Upper lobe of left lung (tissue), 6 donors: ENCODE data around the gene DNAH8. TPM values are rescaled to one million over a fixed set of nuclear protein-coding genes. Genes with fewer than 3 reads are reported as not detected.

Experiments used
- ATAC-seq, 2 donors: fragments of 200-7000 bp; cut with Tn5 transposase; one replicate each; pipeline ENCODE4 v1.9.1; 2022; ENCODE audit warnings: mild to moderate bottlenecking in 2 of 2, moderate library complexity in 2 of 2; ENCODE audit not compliant: low FRiP score in 2 of 2
- DNase-seq, 2 donors: peaks; one replicate each; pipeline ENCODE4 v3.0.0-alpha.2; 2019 to 2020
- H3K27ac ChIP-seq, 4 donors: fragments of 200-600 bp; sonication (generic); one replicate each; pipeline ENCODE4 v1.5.1; 2016 to 2019
- H3K27me3 ChIP-seq, 4 donors: fragments of 200-600 bp; sonication (generic); one replicate each; pipeline ENCODE4 v1.5.1; 2017 to 2019
- H3K36me3 ChIP-seq, 4 donors: fragments of 200-600 bp; sonication (generic); one replicate each; pipeline ENCODE4 v1.5.1; 2016 to 2019
- H3K4me1 ChIP-seq, 4 donors: fragments of 200-600 bp; sonication (generic); one replicate each; pipeline ENCODE4 v1.5.1; 2018 to 2019
- H3K4me3 ChIP-seq, 4 donors: fragments of 200-600 bp; sonication (generic); one replicate each; pipeline ENCODE4 v1.5.1; 2017 to 2019; ENCODE audit warnings: mild to moderate bottlenecking in 2 of 4, moderate library complexity in 1 of 4
- H3K9me3 ChIP-seq, 4 donors: fragments of 200-600 bp; sonication (generic); one replicate each; pipeline ENCODE4 v1.5.1; 2018 to 2019
- EP300 ChIP-seq, 4 donors: sonication (generic); formaldehyde crosslinking; IDR thresholded peaks; one replicate each; pipeline ENCODE4 v1.5.1; 2017; ENCODE audit warnings: antibody characterized with exemption in 4 of 4, control low read depth in 2 of 4
- POLR2A ChIP-seq, 4 donors: fragments of 450-650 bp; IDR thresholded peaks; one replicate each; pipeline ENCODE4 v1.5.1; 2016 to 2017; ENCODE audit warnings: antibody characterized with exemption in 4 of 4, mild to moderate bottlenecking in 2 of 4
- POLR2AphosphoS5 ChIP-seq, 2 donors: sonication (generic); formaldehyde crosslinking; IDR thresholded peaks; one replicate each; pipeline ENCODE4 v1.5.1; 2017; ENCODE audit warnings: antibody characterized with exemption in 2 of 2
- WGBS, 2 donors: methylation state at CpG; one replicate each; pipeline ENCODE4 v1.1.5; 2017 to 2018; 5-methylcytosine and 5-hydroxymethylcytosine counted together
- total RNA-seq, 6 donors: library from RNA; depleted of rRNA in 4 of 6; stranded (reverse); fragments of >200 nt in 4 of 6; gene quantifications; one replicate each; pipeline versions ENCODE4 v1.1.0 to v1.2.1, GENCODE V29; 2016 to 2021
- TF ChIP-seq, protein P1 (sequence below), 6 experiments: fragments of 450-650 bp in 4 of 6; fragments of 200-600 bp in 2 of 6; sonication (generic) in 2 of 6; IDR thresholded peaks; one replicate each; pipeline ENCODE4 v1.5.1; 2016 to 2019; ENCODE audit warnings: antibody characterized with exemption in 6 of 6
- donor health status: DM: no; HTN: no; CAD: no; lungs with moderate emphysema.
- donor health status: DM: no; HTN: yes; CAD: no; lungs with severe emphysema.

The DNAH8 gene
- total RNA-seq, 6 donors from 2014 or later, result under 0.01 to 0.24 (median 0.15) TPM; not detected in 2

GRCh38 chr6:38724343-38724742, 9.2 kb downstream of the DNAH8 start:
- no peak overlapping the region for H3K27ac ChIP-seq
- DNase-seq (no peak), ATAC-seq (no peak)
- H3K4me1 ChIP-seq, result no peaks in the 10 kb centered on the region
- no peaks in the 10 kb centered on the region for H3K9me3 ChIP-seq
- WGBS, 2 donors, result 78 to 89% methylated on average over 5 of the region's 5 CpGs
- H3K36me3 ChIP-seq, result no peaks in the 10 kb centered on the region
- H3K4me3 ChIP-seq, result no peak overlapping the region
- H3K27me3 ChIP-seq, result no peaks in the 10 kb centered on the region
- TF ChIP-seq POLR2AphosphoS5 (IDR thresholded peaks at IDR 0.05), result no peak
- no peak for TF ChIP-seq EP300 (IDR thresholded peaks at IDR 0.05)

GRCh38 chr6:38725414-38726183, 10.5 kb downstream of the DNAH8 start:
- DNase-seq, result no peak
- H3K9me3 ChIP-seq, result no peaks in the 10 kb centered on the region
- H3K4me1 ChIP-seq, result peaks cover 0 to 6% (median 5%) of the 10 kb centered on the region in 4 donors
- no peak for ATAC-seq
- TF ChIP-seq POLR2AphosphoS5 (IDR thresholded peaks at IDR 0.05) (no peak), POLR2A (IDR thresholded peaks at IDR 0.05) (no peak), EP300 (IDR thresholded peaks at IDR 0.05) (no peak)
- TF ChIP-seq, protein P1, sequence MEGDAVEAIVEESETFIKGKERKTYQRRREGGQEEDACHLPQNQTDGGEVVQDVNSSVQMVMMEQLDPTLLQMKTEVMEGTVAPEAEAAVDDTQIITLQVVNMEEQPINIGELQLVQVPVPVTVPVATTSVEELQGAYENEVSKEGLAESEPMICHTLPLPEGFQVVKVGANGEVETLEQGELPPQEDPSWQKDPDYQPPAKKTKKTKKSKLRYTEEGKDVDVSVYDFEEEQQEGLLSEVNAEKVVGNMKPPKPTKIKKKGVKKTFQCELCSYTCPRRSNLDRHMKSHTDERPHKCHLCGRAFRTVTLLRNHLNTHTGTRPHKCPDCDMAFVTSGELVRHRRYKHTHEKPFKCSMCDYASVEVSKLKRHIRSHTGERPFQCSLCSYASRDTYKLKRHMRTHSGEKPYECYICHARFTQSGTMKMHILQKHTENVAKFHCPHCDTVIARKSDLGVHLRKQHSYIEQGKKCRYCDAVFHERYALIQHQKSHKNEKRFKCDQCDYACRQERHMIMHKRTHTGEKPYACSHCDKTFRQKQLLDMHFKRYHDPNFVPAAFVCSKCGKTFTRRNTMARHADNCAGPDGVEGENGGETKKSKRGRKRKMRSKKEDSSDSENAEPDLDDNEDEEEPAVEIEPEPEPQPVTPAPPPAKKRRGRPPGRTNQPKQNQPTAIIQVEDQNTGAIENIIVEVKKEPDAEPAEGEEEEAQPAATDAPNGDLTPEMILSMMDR (IDR thresholded peaks at IDR 0.05), result no peak
- no peaks in the 10 kb centered on the region for H3K27me3 ChIP-seq
- no peak overlapping the region for H3K4me3 ChIP-seq
- H3K27ac ChIP-seq, result no peak overlapping the region
- H3K36me3 ChIP-seq, result no peaks in the 10 kb centered on the region
- 64 to 71% methylated on average over 4 of the region's 4 CpGs for WGBS, 2 donors

DNA sequence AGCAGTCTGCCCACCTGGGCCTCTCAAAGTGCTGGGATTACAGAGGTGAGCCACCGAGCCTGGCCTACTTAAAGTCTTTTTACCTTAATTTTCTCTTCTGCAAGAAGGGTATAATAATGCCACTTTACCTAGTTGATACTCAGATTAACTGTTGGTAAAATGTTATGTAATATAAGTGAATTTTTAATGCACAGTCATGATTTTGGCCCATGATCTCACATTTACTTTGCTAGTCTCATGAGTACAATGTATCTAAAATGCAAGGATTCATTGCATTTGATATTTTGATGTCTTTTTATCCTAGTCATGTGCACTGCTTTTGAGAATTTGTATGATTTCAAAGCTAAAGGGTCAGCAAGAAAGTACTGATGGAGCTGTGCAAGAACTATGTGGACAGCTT, 13.1 kb downstream of the DNAH8 start:
- peaks cover 0 to 7% (median 5%) of the 10 kb centered on the region in 4 donors for H3K4me1 ChIP-seq
- TF ChIP-seq POLR2A (IDR thresholded peaks at IDR 0.05) (no peak), POLR2AphosphoS5 (IDR thresholded peaks at IDR 0.05) (no peak), EP300 (IDR thresholded peaks at IDR 0.05) (no peak)
- TF ChIP-seq, protein P1 (IDR thresholded peaks at IDR 0.05), result no peak
- no peaks in the 10 kb centered on the region for H3K36me3 ChIP-seq
- WGBS, 2 donors, result 94 to 100% methylated on average over 1 of the region's 1 CpG
- no peak overlapping the region for H3K27ac ChIP-seq
- DNase-seq, result no peak
- H3K27me3 ChIP-seq, result no peaks in the 10 kb centered on the region
- ATAC-seq, result no peak
- no peaks in the 10 kb centered on the region for H3K9me3 ChIP-seq
- H3K4me3 ChIP-seq, result no peak overlapping the region

DNA sequence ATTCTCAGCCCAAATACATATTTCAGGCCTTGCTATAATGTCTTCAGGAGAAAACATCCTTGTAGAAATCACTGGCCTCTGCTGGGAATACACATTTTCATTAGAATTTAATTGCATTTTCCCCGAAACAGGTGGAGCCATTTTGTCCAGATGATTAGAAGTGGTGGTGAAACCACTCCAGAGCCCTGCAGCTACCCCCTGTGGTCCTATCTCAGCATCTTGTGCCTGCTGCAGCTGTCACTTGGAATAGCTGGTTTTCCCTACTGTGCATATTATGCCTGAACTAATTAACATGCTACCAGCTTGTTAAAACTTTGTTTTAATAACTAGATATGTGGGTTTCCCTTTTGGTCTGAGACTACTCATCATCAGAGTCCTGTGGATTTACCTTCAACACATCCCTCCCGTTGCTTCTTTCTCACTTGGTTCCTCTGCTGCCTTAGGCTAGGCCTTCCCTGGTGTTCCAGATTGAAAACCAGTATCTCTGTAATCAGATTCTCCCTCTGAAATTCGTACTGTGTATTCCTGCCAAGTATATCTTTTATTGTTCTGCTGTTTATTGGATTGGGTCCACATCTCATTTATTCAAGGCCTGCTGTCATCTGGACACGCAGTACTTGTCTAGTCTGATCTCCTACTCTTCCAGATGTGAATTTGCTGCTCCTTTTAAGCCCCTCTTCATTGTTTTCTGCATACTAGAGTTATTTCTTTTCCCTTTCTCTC, 15.2 kb downstream of the DNAH8 start:
- TF ChIP-seq, protein P1 (IDR thresholded peaks at IDR 0.05), result no peak
- no peak for TF ChIP-seq EP300 (IDR thresholded peaks at IDR 0.05)
- TF ChIP-seq POLR2AphosphoS5 (IDR thresholded peaks at IDR 0.05), result no peak
- TF ChIP-seq POLR2A (IDR thresholded peaks at IDR 0.05), result no peak
- Histone ChIP-seq H3K9me3 (peaks cover 0 to 1% (median 0%) of the 10 kb centered on the region in 4 donors), H3K27ac (no peak overlapping the region), H3K4me1 (peaks cover 0 to 7% (median 5%) of the 10 kb centered on the region in 4 donors), H3K27me3 (no peaks in the 10 kb centered on the region), H3K36me3 (no peaks in the 10 kb centered on the region), H3K4me3 (no peak overlapping the region)
- no peak for ATAC-seq
- no peak for DNase-seq
- WGBS, 2 donors, result 50 to 79% methylated on average over 4 of the region's 4 CpGs

- Histone ChIP-seq H3K4me1 (peaks cover 0 to 15% (median 4%) of the 10 kb centered on the region in 4 donors), H3K36me3 (no peaks in the 10 kb centered on the region), H3K27ac (no peak overlapping the region), H3K27me3 (no peaks in the 10 kb centered on the region), H3K4me3 (no peak overlapping the region), H3K9me3 (peaks cover 0 to 4% (median 0%) of the 10 kb centered on the region in 4 donors)
- no peak for TF ChIP-seq POLR2A (IDR thresholded peaks at IDR 0.05)
- TF ChIP-seq, protein P1 (IDR thresholded peaks at IDR 0.05), result no peak
- no peak for TF ChIP-seq EP300 (IDR thresholded peaks at IDR 0.05)
- no peak for TF ChIP-seq POLR2AphosphoS5 (IDR thresholded peaks at IDR 0.05)
- DNase-seq (no peak), ATAC-seq (no peak)
- WGBS, 2 donors, result 78 to 86% methylated on average over 3 of the region's 3 CpGs
Measured at GRCh38 chr6:38736951-38737350, 21.8 kb downstream of the DNAH8 start.
